HL-60 (cell line): Measurements from ENCODE around the gene MRPL22.

ENCODE experiments used
- TF ChIP-seq, protein P1 (sequence below): IDR thresholded peaks from one replicate; pipeline ENCODE4 v1.5.1; 2011; ENCODE audit warnings: low read length, control low read depth, inconsistent platforms; ENCODE audit not compliant: insufficient read depth
- TF ChIP-seq, protein P2 (sequence below): IDR thresholded peaks from 2 replicates; pipeline ENCODE4 v1.6.1; 2012; ENCODE audit warnings: low read depth; ENCODE audit not compliant: insufficient replicate concordance

DNA sequence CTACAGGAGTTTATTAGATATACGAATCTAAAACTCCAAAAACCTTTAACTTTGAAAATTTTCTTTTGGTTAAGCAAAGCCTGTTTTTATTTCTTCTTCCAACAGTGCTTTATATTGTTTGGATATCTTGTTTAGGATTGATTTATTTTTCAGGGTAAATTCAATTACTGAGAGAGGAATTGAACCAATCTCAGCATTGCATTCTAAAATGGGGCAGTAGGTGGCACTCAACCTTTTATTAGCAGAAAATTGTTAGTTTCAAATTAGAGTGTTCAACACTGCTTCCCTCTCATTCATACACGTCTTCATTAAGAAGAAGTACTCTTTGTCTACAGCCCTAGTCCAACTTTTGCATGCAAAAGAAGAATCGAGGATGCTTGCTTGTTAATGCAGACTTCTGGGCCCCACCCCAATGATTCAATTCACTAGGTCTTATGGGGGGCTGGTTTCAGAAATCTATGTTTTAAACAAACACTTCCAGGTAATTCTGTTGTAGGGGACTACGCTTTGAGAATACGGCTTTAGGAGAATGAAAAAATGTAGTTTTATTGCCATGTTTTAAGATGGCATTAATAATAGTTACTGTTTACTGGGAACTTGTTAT, 26.6 kb downstream of the MRPL22 start:
- TF ChIP-seq, protein P1, sequence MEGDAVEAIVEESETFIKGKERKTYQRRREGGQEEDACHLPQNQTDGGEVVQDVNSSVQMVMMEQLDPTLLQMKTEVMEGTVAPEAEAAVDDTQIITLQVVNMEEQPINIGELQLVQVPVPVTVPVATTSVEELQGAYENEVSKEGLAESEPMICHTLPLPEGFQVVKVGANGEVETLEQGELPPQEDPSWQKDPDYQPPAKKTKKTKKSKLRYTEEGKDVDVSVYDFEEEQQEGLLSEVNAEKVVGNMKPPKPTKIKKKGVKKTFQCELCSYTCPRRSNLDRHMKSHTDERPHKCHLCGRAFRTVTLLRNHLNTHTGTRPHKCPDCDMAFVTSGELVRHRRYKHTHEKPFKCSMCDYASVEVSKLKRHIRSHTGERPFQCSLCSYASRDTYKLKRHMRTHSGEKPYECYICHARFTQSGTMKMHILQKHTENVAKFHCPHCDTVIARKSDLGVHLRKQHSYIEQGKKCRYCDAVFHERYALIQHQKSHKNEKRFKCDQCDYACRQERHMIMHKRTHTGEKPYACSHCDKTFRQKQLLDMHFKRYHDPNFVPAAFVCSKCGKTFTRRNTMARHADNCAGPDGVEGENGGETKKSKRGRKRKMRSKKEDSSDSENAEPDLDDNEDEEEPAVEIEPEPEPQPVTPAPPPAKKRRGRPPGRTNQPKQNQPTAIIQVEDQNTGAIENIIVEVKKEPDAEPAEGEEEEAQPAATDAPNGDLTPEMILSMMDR = peak; percentile 1
- TF ChIP-seq, protein P2, sequence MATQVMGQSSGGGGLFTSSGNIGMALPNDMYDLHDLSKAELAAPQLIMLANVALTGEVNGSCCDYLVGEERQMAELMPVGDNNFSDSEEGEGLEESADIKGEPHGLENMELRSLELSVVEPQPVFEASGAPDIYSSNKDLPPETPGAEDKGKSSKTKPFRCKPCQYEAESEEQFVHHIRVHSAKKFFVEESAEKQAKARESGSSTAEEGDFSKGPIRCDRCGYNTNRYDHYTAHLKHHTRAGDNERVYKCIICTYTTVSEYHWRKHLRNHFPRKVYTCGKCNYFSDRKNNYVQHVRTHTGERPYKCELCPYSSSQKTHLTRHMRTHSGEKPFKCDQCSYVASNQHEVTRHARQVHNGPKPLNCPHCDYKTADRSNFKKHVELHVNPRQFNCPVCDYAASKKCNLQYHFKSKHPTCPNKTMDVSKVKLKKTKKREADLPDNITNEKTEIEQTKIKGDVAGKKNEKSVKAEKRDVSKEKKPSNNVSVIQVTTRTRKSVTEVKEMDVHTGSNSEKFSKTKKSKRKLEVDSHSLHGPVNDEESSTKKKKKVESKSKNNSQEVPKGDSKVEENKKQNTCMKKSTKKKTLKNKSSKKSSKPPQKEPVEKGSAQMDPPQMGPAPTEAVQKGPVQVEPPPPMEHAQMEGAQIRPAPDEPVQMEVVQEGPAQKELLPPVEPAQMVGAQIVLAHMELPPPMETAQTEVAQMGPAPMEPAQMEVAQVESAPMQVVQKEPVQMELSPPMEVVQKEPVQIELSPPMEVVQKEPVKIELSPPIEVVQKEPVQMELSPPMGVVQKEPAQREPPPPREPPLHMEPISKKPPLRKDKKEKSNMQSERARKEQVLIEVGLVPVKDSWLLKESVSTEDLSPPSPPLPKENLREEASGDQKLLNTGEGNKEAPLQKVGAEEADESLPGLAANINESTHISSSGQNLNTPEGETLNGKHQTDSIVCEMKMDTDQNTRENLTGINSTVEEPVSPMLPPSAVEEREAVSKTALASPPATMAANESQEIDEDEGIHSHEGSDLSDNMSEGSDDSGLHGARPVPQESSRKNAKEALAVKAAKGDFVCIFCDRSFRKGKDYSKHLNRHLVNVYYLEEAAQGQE = no peak
